ENCODE data around the gene MVK.

The MVK gene

GRCh38 chr12:109635717-109636116 lies 62.1 kb downstream of the MVK start:
- ATAC-seq (no peak), DNase-seq (no peak)

DNA sequence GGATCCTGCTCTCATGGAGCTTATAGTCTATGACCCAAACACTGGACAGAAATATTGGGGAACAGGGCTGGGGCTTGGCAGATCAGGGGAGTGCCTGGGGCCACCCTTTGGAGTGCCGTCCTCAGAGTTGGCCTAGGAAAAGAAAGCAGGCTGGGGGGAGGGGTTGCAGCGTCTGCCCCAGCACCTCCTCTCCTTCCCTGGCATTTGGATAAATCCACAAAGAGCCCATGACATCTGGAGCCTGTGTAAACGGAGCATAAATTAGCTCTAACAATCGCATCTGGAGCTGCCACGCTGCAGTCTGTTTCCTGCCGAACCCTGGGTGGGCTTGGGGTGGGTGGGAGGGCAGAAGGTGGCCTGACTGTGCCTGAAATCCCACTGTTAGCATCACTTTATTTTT lies 63.8 kb downstream of the MVK start:
- no peak for ATAC-seq
- DNase-seq = no peak

- DNase-seq (no peak), ATAC-seq (no peak)
Observed at GRCh38 chr12:109637996-109638395, 64.4 kb downstream of the MVK start.

GRCh38 chr12:109638735-109639134 lies 65.1 kb downstream of the MVK start:
- ATAC-seq (no peak), DNase-seq (no peak)

- ATAC-seq (no peak), DNase-seq (no peak)
Observed at GRCh38 chr12:109639151-109639872, 65.7 kb downstream of the MVK start.

DNA sequence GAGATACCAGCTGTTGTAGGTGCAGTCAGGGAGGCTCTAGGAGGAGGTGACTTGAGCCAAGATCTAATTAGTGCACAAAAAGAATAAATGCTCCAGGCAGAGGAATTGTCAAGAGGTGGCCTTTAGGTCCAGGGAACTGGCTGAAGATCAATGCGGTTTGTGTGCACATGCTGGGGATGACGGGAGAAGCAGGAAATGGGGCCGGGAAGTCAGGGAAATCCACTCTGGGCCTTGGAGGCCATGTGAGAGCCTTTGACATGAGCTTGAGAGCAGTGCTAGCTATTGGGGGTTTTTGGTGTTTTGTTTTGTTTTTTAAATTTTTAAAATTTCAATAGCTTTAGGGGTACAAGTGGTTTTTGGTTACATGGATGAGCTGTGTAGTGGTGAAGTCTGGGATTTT lies 67.4 kb downstream of the MVK start:
- DNase-seq = no peak
- ATAC-seq = no peak

DNA sequence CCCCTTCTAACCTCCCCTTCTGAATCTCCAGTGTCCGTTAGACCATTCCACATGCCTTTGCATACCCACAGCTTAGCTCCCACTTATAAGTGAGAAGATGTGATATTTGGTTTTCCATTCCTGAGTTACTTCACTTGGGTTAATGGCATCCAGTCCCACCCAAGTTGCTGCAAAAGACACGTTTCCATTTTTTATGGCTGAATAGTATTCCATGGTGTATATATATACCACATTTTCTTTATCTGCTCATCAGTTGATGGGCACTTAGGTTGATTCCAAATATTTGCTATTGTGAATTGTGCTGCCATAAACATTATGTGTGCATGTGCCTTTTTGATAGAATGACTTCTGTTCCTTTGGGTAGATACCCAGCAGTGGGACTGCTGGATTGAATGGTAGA lies 67.8 kb downstream of the MVK start:
- ATAC-seq (no peak), DNase-seq (no peak)

GRCh38 chr12:109642506-109643132 lies 69.0 kb downstream of the MVK start:
- ATAC-seq (no peak), DNase-seq (no peak)

GRCh38 chr12:109645194-109645593 lies 71.6 kb downstream of the MVK start:
- no peak for ATAC-seq
- DNase-seq = no peak

DNA sequence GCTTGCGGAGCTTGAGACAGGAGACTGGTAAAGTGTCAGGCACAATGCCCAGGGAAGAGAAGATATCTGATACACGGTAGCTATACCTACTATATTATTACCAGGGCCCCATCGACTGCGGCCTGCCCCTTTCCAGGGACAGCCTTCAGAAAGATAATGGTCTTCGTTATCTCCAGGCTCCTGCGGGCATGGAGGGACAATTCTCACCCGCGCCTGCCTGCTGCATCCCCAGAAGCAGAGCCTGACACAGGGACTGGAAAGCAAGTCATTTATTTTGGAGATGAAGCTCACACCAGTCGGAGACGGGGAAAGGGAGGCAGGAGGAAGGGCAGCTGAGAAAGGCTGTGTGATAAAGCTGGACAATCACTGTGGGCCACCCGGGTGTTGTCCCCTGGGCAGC lies 72.1 kb downstream of the MVK start:
- no peak for ATAC-seq
- DNase-seq = no peak
